ENCODE data around the gene UBAC2.

UBAC2 gene

DNA sequence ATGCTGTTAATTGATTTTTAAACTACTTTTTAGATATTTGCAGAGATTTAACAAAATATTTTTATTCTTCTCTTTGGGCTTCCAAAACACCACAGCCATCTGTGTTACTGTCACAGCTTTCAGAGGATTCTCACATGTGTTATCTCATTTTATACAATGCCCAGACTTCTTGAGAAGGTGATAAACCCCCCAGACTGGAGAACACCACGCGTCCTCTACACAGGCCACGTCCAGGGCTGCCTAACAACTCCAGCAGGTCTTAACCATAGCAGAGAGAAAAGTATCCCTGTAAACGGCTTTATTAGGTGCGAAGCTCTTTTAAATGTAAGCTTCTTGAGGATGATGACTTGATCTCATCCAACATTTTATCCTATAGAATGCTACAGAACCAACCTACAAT, 104.5 kb downstream of the UBAC2 start:
- Histone ChIP-seq H3K27ac (peak overlapping the region in 1 of 2 donors; percentile 21), H3K4me3 (no peak overlapping the region)
- no peak for DNase-seq (ENCODE audit: low spot score)
- TF ChIP-seq, protein P1, sequence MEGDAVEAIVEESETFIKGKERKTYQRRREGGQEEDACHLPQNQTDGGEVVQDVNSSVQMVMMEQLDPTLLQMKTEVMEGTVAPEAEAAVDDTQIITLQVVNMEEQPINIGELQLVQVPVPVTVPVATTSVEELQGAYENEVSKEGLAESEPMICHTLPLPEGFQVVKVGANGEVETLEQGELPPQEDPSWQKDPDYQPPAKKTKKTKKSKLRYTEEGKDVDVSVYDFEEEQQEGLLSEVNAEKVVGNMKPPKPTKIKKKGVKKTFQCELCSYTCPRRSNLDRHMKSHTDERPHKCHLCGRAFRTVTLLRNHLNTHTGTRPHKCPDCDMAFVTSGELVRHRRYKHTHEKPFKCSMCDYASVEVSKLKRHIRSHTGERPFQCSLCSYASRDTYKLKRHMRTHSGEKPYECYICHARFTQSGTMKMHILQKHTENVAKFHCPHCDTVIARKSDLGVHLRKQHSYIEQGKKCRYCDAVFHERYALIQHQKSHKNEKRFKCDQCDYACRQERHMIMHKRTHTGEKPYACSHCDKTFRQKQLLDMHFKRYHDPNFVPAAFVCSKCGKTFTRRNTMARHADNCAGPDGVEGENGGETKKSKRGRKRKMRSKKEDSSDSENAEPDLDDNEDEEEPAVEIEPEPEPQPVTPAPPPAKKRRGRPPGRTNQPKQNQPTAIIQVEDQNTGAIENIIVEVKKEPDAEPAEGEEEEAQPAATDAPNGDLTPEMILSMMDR (IDR thresholded peaks at IDR 0.05) = no peak

DNA sequence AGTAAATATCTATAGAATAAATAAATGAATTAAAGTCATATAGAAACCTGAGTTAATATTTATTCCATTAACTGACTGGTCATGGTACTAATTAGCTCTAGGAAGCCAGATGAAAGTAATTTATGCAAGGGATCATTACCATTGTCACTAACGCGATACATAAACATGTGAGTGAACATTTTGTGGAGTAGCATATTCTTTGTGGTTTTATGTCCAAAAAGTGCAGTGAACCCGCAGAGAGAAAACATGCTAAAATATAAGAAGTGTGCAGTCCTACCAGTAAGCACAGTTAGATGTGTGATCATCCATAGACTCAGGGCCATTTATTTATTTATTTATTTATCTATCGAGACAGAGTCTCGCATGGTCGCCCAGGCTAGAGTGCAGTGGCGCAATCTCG, 104.9 kb downstream of the UBAC2 start:
- no peak for DNase-seq (ENCODE audit: low spot score)
- Histone ChIP-seq H3K4me3 (peak overlapping the region; percentile 44), H3K27ac (peak overlapping the region in 1 of 2 donors; percentile 27)
- TF ChIP-seq, protein P1 (IDR thresholded peaks at IDR 0.05) = no peak

DNA sequence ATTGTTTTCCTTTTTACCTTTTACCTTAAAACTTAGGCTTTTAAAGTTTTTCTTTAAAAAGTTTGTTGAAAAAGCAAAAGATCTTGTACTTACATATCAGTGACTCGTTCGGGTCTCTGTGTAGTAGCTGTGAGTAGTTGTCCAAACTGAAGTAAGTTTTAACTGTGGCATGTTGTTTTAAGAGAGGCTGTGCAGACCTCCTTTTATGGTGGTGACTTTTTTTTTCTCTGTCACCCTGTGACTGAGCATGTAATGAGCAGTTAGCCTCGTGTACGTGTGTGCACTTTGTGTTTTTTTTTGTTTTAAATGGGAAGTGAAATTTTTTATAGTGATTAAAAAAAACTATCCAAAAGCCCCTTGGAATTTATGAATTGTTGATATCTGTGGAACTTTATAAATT, 106.6 kb downstream of the UBAC2 start, which contains the start of gene GPR183:
TSS of gene GPR183 (minus strand) at position 153 of the 400 bp plus-strand sequence. CDS start 11,254 bp downstream, outside the sequence.
- DNase-seq (ENCODE audit: low spot score) = no peak
- TF ChIP-seq, protein P1 (IDR thresholded peaks at IDR 0.05) = no peak
- H3K27ac ChIP-seq = peak within 1 kb of the TSS; percentile 76 to 85
- H3K4me3 ChIP-seq = peak within 1 kb of the TSS; percentile 44

DNA sequence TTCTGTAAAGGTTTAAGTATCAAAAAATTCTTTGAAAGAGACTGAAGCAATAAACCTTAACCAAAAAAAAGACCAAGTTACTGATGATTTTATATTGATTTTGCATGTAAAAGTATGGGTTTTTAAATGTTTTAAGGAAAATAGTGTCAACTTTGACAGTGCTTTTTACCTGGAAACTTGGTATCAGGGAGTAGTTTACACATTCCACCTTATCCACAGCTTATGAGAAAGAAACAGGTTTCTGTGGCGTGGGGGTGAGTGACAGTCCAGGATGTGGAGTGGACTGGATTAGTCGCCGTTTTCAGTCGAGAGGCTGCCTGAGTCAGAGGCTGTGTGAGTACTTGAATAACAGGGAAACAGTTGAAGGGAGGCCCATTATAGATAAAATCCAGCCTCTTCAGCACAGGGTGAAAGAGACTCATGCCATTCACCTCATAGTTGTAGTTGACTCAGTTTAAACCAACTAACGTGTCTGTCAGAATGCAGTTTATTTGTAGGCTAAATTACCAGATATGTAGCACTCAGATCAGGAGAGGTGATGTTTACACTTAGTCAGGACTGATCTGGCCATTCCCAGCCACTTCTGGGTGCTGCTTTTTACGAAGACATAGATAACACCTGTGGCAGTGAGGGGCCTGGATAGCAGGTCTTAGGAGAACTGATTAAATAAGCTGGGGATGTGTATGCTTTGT, 107.1 kb downstream of the UBAC2 start:
- H3K27ac ChIP-seq = peak overlapping the region; percentile 76 to 85
- no peak for DNase-seq (ENCODE audit: low spot score)
- TF ChIP-seq, protein P1 (IDR thresholded peaks at IDR 0.05) = no peak
- peak overlapping the region; percentile 21 for H3K4me3 ChIP-seq

DNA sequence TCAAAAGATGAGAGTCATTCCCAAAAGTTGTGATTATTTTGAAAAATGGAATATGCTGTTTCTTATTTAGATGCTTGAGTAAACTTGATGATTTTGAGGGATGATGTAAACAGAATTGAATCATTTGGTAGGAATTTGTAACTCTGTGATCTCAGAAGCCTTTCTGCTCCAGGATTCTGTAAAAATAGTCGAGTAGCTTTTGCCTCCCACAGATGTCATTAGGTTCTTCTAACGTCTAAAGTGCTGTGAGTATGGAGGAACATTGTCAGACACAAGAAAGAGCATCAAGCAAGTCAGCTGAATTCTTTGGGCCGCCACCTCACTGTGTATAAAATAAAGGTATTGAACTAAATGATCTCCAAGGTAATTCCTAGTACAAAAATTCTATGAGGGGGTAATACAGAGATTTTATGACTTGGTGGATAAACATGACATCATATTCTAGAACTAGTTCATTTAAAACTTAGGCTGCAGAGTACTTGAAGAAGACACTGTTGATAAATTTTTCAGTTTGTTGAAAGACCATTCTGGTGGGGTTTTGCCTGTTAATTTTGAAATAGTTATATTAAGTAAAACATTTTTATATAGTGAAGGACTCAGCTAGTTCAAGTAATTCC, 107.9 kb downstream of the UBAC2 start:
- DNase-seq (ENCODE audit: low spot score) = no peak
- TF ChIP-seq, protein P1 (IDR thresholded peaks at IDR 0.05) = no peak
- peak overlapping the region; percentile 76 to 85 for H3K27ac ChIP-seq

DNA sequence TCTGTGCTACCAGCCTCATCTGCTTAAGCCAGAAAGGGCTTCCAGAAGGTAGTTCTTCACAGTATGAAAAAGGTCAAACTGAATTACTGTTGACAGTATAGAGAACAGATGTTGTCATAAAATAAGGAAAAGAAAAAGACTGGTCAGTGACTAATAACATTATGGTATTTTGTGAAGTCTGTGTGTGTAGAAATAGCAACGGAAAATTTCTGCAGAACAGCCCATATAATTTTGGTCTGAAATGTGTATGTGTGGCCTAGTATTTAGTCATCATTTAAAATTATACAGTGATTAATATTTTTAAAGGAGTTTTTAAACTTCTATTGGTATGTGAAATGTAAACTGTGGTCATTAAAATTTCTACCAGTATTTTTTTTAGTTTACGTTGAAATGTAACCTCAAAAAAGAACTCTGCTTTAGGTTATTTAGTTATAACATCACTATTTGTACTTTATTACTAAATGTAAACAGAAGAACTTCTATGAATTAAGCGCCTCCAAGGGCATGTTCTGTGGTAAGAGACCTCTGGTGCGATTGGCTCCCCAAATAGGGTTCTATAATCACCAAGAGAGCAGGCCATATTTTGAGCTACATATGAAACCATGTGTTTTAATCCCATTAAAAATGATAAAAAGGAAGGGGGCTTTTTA, 109.9 kb downstream of the UBAC2 start:
- peak overlapping the region in 1 of 2 donors; percentile 2 for H3K27ac ChIP-seq
- no peak overlapping the region for H3K4me3 ChIP-seq
- TF ChIP-seq, protein P1 (IDR thresholded peaks at IDR 0.05) = no peak
- no peak for DNase-seq (ENCODE audit: low spot score)

More for the DNA sequence above, 107.9 kb downstream of the UBAC2 start:
- no peak overlapping the region for H3K4me3 ChIP-seq

Measured in coronary artery (tissue), 2 donors.